Measurements from ENCODE around the gene HGS. TPM values are rescaled to one million over a fixed set of nuclear protein-coding genes. Genes with fewer than 3 reads are reported as not detected.

HGS gene
- total and polyA plus RNA-seq, 2 of the 13 experiments (the other 11 are each of a cell fraction or from before 2014, with no cell fraction given), result 73.3 to 78.1 TPM

DNA sequence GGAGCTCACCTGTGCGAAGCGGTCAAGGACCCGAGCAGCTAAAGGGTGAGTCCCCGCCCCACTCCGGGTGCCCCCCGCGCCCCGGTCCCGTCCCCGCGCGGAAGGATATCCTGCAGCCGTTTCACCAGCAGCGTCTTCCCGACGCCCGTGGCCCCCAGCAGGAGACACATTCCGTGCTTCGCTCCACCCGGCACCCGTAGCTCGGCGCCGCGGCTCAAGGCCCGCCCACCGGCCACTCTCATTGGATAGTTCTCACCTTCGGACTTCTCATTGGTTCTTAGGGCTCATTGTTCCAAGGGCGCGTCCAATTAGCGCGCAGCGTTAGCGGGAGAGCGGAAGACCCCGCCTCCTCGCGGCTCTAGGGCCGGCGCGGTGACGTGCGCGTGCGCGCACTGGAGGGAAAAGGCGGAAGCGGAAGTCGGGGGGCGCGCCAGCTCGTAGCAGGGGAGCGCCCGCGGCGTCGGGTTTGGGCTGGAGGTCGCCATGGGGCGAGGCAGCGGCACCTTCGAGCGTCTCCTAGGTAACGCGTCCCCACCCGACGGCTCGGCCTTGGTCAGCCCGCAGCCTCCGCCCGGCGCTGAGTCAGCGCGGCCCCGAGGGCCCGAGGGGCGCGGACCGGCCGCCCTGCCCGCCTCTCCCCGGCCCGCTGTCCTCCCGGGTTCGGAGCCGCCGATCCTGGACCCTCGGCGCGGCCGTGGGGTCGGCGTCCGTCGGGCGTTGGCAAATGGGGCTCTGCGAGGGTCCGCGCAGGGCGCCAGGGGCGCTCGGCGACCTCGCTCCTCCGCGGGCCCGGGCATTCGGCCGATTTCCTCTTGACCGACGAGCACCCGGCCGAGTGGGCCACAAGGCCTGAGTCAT lies at the start of gene HGS, which contains the start of gene ARL16 (continued):
- TF ChIP-seq, protein P1, sequence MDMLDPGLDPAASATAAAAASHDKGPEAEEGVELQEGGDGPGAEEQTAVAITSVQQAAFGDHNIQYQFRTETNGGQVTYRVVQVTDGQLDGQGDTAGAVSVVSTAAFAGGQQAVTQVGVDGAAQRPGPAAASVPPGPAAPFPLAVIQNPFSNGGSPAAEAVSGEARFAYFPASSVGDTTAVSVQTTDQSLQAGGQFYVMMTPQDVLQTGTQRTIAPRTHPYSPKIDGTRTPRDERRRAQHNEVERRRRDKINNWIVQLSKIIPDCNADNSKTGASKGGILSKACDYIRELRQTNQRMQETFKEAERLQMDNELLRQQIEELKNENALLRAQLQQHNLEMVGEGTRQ (IDR thresholded peaks at IDR 0.05; ENCODE audit: low read depth, low read length), result no peak
- TF ChIP-seq, protein P1 (CRISPR knock-in tag; IDR thresholded peaks at IDR 0.05; ENCODE audit: borderline replicate concordance), result no peak; the same call in 1 of the 2 replicates
- TF ChIP-seq ZNF256 (CRISPR knock-in tag; conservative IDR thresholded peaks at IDR 0.05) (no peak), ZNF30 (CRISPR knock-in tag; IDR thresholded peaks at IDR 0.05) (no peak), SP4 (CRISPR knock-in tag; IDR thresholded peaks at IDR 0.05) (peak; percentile 95), ERF (CRISPR knock-in tag; IDR thresholded peaks at IDR 0.05) (peak; percentile 50; the same call in 1 of the 2 replicates), SOX6 (IDR thresholded peaks at IDR 0.05) (no peak), SOX6 (CRISPR knock-in tag; IDR thresholded peaks at IDR 0.05) (peak; percentile 84), GPN1 (CRISPR knock-in tag; IDR thresholded peaks at IDR 0.05; ENCODE audit: borderline replicate concordance) (no peak), ZNF546 (CRISPR knock-in tag; conservative IDR thresholded peaks at IDR 0.05) (peak; percentile 96), AGO2 (optimal IDR thresholded peaks at IDR 0.05; ENCODE audit: low read depth, low read length) (peak; percentile 59), KDM5A (IDR thresholded peaks at IDR 0.05; ENCODE audit: borderline replicate concordance, low read length) (peak; percentile 92), PHF5A (CRISPR knock-in tag; IDR thresholded peaks at IDR 0.05; ENCODE audit: low read depth, unreplicated experiment) (no peak), TBX2 (CRISPR knock-in tag; IDR thresholded peaks at IDR 0.05; ENCODE audit: borderline replicate concordance) (peak; percentile 60; the same call in 1 of the 2 replicates), ZNF713 (CRISPR knock-in tag; IDR thresholded peaks at IDR 0.05) (no peak), HMG20B (CRISPR knock-in tag; conservative IDR thresholded peaks at IDR 0.05) (no peak), PCBP1 (IDR thresholded peaks at IDR 0.05; ENCODE audit: borderline replicate concordance, low read depth, low read length) (peak; percentile 68; the same call in 1 of the 2 replicates)
- TF ChIP-seq, protein P2, sequence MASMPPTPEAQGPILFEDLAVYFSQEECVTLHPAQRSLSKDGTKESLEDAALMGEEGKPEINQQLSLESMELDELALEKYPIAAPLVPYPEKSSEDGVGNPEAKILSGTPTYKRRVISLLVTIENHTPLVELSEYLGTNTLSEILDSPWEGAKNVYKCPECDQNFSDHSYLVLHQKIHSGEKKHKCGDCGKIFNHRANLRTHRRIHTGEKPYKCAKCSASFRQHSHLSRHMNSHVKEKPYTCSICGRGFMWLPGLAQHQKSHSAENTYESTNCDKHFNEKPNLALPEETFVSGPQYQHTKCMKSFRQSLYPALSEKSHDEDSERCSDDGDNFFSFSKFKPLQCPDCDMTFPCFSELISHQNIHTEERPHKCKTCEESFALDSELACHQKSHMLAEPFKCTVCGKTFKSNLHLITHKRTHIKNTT (CRISPR knock-in tag; IDR thresholded peaks at IDR 0.05), result no peak
- TF ChIP-seq, protein P3, sequence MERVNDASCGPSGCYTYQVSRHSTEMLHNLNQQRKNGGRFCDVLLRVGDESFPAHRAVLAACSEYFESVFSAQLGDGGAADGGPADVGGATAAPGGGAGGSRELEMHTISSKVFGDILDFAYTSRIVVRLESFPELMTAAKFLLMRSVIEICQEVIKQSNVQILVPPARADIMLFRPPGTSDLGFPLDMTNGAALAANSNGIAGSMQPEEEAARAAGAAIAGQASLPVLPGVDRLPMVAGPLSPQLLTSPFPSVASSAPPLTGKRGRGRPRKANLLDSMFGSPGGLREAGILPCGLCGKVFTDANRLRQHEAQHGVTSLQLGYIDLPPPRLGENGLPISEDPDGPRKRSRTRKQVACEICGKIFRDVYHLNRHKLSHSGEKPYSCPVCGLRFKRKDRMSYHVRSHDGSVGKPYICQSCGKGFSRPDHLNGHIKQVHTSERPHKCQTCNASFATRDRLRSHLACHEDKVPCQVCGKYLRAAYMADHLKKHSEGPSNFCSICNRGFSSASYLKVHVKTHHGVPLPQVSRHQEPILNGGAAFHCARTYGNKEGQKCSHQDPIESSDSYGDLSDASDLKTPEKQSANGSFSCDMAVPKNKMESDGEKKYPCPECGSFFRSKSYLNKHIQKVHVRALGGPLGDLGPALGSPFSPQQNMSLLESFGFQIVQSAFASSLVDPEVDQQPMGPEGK (CRISPR knock-in tag; IDR thresholded peaks at IDR 0.05), result peak; percentile 98
- TF ChIP-seq, protein P4, sequence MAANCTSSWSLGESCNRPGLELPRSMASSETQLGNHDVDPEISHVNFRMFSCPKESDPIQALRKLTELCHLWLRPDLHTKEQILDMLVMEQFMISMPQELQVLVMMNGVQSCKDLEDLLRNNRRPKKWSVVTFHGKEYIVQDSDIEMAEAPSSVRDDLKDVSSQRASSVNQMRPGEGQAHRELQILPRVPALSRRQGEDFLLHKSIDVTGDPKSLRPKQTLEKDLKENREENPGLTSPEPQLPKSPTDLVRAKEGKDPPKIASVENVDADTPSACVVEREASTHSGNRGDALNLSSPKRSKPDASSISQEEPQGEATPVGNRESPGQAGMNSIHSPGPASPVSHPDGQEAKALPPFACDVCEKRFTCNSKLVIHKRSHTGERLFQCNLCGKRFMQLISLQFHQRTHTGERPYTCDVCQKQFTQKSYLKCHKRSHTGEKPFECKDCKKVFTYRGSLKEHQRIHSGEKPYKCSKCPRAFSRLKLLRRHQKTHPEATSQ (CRISPR knock-in tag; IDR thresholded peaks at IDR 0.05; ENCODE audit: borderline replicate concordance), result 0 out of 2 replicates have a peak, but pooled peaks have one; percentile 22
- TF ChIP-seq, protein P5, sequence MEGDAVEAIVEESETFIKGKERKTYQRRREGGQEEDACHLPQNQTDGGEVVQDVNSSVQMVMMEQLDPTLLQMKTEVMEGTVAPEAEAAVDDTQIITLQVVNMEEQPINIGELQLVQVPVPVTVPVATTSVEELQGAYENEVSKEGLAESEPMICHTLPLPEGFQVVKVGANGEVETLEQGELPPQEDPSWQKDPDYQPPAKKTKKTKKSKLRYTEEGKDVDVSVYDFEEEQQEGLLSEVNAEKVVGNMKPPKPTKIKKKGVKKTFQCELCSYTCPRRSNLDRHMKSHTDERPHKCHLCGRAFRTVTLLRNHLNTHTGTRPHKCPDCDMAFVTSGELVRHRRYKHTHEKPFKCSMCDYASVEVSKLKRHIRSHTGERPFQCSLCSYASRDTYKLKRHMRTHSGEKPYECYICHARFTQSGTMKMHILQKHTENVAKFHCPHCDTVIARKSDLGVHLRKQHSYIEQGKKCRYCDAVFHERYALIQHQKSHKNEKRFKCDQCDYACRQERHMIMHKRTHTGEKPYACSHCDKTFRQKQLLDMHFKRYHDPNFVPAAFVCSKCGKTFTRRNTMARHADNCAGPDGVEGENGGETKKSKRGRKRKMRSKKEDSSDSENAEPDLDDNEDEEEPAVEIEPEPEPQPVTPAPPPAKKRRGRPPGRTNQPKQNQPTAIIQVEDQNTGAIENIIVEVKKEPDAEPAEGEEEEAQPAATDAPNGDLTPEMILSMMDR (CRISPR knock-in tag; IDR thresholded peaks at IDR 0.05), result no peak
